Measurements from ENCODE around the gene TMEM120B. TPM values are rescaled to one million over a fixed set of nuclear protein-coding genes. Genes with fewer than 3 reads are reported as not detected.
A peak's percentile ranks its signal among the peaks of the same experiment; 100 is the strongest.

The TMEM120B gene
- total and polyA plus RNA-seq, 2 of the 13 experiments (the other 11 are each of a cell fraction or from before 2014, with no cell fraction given): 7.1 to 12.9 TPM

DNA sequence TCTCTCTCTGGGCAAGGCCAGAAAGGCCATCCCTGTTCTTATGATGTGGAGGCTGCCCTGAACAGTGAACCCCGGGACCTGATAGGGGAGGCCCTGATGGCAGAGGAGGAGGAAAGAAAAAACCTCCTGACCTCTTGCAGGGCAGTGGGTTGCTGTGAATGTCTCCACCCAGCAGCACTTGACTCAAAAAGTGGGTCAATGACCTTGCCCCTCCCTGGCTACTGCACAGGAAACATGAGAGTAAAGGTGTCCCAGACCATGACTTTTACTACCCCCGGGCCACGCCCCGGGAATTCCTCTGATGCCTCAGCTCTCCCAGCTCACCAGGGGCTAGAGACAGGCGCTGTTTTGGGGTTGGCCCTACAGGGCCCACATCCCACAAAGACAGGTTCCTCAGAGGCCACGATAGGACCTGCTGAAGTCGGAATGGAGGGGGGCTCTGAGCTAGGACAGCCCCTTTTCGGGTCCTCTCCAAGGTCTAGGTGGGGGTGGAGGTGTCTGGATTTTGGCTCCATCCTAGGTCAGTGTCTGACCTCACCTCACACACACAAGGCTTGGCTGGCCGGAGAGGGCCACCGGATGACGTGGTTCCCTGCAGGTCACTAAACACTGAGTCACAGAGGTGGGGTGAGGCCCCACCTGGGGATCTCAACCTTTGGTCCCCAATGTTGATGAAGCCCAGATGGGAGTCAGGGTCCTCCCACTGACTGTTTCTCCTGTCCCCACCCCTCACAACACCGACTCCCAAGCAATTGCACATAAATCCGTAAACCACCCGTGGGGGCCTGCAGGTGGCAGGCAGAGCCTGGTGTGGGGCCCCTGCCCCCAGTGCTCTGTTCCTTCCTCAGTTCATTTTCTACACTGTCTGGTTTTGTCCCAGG lies 79.4 kb downstream of the TMEM120B start (continued):
- TF ChIP-seq, protein P1, sequence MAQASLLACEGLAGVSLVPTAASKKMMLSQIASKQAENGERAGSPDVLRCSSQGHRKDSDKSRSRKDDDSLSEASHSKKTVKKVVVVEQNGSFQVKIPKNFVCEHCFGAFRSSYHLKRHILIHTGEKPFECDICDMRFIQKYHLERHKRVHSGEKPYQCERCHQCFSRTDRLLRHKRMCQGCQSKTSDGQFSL (CRISPR knock-in tag; IDR thresholded peaks at IDR 0.05): no peak
- TF ChIP-seq ZMYM3 (CRISPR knock-in tag; IDR thresholded peaks at IDR 0.05): no peak; the same call in 1 of the 2 replicates
- no peak for TF ChIP-seq SIN3B (IDR thresholded peaks at IDR 0.05; ENCODE audit: low read length)
- TF ChIP-seq NRL (CRISPR knock-in tag; IDR thresholded peaks at IDR 0.05; ENCODE audit: borderline replicate concordance): 0 out of 2 replicates have a peak, but pooled peaks have one; percentile 13
- peak; percentile 46; the same call in 1 of the 2 replicates for TF ChIP-seq SPEN (CRISPR knock-in tag; IDR thresholded peaks at IDR 0.05; ENCODE audit: low read depth)
- no peak for TF ChIP-seq EEA1 (CRISPR knock-in tag; IDR thresholded peaks at IDR 0.05; ENCODE audit: borderline replicate concordance)
- 0 out of 2 replicates have a peak, but pooled peaks have one; percentile 9 for TF ChIP-seq ZBTB7B (CRISPR knock-in tag; IDR thresholded peaks at IDR 0.05)
- TF ChIP-seq, protein P2, sequence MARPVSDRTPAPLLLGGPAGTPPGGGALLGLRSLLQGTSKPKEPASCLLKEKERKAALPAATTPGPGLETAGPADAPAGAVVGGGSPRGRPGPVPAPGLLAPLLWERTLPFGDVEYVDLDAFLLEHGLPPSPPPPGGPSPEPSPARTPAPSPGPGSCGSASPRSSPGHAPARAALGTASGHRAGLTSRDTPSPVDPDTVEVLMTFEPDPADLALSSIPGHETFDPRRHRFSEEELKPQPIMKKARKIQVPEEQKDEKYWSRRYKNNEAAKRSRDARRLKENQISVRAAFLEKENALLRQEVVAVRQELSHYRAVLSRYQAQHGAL (CRISPR knock-in tag; IDR thresholded peaks at IDR 0.05; ENCODE audit: not compliant biosample characterization): no peak
- TF ChIP-seq ZNF891 (CRISPR knock-in tag; IDR thresholded peaks at IDR 0.05): no peak
- TF ChIP-seq PCBP2 (optimal IDR thresholded peaks at IDR 0.05; ENCODE audit: low read depth, low read length, poor library complexity, severe bottlenecking): no peak
- TF ChIP-seq, protein P3, sequence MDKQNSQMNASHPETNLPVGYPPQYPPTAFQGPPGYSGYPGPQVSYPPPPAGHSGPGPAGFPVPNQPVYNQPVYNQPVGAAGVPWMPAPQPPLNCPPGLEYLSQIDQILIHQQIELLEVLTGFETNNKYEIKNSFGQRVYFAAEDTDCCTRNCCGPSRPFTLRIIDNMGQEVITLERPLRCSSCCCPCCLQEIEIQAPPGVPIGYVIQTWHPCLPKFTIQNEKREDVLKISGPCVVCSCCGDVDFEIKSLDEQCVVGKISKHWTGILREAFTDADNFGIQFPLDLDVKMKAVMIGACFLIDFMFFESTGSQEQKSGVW (CRISPR knock-in tag; IDR thresholded peaks at IDR 0.05; ENCODE audit: borderline replicate concordance): no peak
- TF ChIP-seq RAD51 (IDR thresholded peaks at IDR 0.05; ENCODE audit: borderline replicate concordance): no peak
- TF ChIP-seq, protein P4, sequence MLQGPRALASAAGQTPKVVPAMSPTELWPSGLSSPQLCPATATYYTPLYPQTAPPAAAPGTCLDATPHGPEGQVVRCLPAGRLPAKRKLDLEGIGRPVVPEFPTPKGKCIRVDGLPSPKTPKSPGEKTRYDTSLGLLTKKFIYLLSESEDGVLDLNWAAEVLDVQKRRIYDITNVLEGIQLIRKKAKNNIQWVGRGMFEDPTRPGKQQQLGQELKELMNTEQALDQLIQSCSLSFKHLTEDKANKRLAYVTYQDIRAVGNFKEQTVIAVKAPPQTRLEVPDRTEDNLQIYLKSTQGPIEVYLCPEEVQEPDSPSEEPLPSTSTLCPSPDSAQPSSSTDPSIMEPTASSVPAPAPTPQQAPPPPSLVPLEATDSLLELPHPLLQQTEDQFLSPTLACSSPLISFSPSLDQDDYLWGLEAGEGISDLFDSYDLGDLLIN (CRISPR knock-in tag; IDR thresholded peaks at IDR 0.05; ENCODE audit: borderline replicate concordance): no peak
- TF ChIP-seq TCF7L2 (IDR thresholded peaks at IDR 0.05; ENCODE audit: low read depth, low read length): no peak
- TF ChIP-seq, protein P5, sequence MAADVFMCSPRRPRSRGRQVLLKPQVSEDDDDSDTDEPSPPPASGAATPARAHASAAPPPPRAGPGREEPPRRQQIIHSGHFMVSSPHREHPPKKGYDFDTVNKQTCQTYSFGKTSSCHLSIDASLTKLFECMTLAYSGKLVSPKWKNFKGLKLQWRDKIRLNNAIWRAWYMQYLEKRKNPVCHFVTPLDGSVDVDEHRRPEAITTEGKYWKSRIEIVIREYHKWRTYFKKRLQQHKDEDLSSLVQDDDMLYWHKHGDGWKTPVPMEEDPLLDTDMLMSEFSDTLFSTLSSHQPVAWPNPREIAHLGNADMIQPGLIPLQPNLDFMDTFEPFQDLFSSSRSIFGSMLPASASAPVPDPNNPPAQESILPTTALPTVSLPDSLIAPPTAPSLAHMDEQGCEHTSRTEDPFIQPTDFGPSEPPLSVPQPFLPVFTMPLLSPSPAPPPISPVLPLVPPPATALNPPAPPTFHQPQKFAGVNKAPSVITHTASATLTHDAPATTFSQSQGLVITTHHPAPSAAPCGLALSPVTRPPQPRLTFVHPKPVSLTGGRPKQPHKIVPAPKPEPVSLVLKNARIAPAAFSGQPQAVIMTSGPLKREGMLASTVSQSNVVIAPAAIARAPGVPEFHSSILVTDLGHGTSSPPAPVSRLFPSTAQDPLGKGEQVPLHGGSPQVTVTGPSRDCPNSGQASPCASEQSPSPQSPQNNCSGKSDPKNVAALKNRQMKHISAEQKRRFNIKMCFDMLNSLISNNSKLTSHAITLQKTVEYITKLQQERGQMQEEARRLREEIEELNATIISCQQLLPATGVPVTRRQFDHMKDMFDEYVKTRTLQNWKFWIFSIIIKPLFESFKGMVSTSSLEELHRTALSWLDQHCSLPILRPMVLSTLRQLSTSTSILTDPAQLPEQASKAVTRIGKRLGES (CRISPR knock-in tag; IDR thresholded peaks at IDR 0.05; ENCODE audit: borderline replicate concordance): no peak
- TF ChIP-seq CBX1 (IDR thresholded peaks at IDR 0.05; ENCODE audit: low read depth): peak; percentile 18
- TF ChIP-seq RARG (CRISPR knock-in tag; IDR thresholded peaks at IDR 0.05; ENCODE audit: low read depth): no peak
- no peak for TF ChIP-seq SRSF4 (IDR thresholded peaks at IDR 0.05; ENCODE audit: low read depth, low read length, poor library complexity, severe bottlenecking)
- TF ChIP-seq, protein P6, sequence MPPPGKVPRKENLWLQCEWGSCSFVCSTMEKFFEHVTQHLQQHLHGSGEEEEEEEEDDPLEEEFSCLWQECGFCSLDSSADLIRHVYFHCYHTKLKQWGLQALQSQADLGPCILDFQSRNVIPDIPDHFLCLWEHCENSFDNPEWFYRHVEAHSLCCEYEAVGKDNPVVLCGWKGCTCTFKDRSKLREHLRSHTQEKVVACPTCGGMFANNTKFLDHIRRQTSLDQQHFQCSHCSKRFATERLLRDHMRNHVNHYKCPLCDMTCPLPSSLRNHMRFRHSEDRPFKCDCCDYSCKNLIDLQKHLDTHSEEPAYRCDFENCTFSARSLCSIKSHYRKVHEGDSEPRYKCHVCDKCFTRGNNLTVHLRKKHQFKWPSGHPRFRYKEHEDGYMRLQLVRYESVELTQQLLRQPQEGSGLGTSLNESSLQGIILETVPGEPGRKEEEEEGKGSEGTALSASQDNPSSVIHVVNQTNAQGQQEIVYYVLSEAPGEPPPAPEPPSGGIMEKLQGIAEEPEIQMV (CRISPR knock-in tag; IDR thresholded peaks at IDR 0.05; ENCODE audit: low read depth): 0 out of 2 replicates have a peak, but pooled peaks have one; percentile 11
